Measurements from ENCODE around the gene SARNP. TPM values are rescaled to one million over a fixed set of nuclear protein-coding genes. Genes with fewer than 3 reads are reported as not detected.

Gene SARNP
- total and polyA plus RNA-seq, 4 donors, result 19.1 to 34.2 (median 25.6) TPM

DNA sequence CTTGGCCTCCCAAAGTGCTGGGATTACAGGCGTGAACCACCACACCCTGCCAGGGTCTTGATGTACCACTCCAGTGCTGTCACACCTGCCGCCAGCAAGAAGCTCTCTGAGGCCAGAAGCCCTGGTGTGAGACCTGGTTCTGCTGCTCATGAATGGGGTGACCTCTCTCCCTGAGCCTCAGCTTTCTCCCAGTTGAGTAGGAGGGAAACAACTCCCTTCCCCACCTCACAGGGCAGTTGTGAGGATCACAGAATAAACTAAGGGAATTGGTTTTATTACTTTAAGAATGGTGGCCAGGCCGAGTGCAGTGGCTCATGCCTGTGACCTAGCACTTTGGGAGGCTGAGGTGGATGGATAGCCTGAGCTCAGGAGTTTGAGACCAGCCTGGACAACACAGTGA, 82.9 kb downstream of the SARNP start:
- H3K27ac ChIP-seq (ENCODE audit: low read depth in 1 of 2, low read length in 2 of 2), result no peak overlapping the region
- H3K9ac ChIP-seq (ENCODE audit: low read depth in 1 of 2, low read length in 2 of 2), result no peak overlapping the region
- H3K4me1 ChIP-seq (ENCODE audit: control insufficient read depth in 4 of 4, insufficient read depth in 4 of 4, low read length in 3 of 4), result peaks cover 2 to 22% (median 13%) of the 10 kb centered on the region in 4 donors
- TF ChIP-seq SP1 (IDR thresholded peaks at IDR 0.05) (no peak), CTCF (IDR thresholded peaks at IDR 0.05; ENCODE audit: low read depth, low read length, missing input control) (no peak), YY1 (IDR thresholded peaks at IDR 0.05) (no peak), TAF1 (conservative IDR thresholded peaks at IDR 0.05) (no peak), HNF4A (conservative IDR thresholded peaks at IDR 0.05) (no peak), FOXA1 (IDR thresholded peaks at IDR 0.05) (no peak), NR2F2 (IDR thresholded peaks at IDR 0.05) (no peak)
- no peaks in the 10 kb centered on the region for H3K9me3 ChIP-seq (ENCODE audit: control insufficient read depth in 4 of 4, low read length in 3 of 4)
- no peak for DNase-seq (ENCODE audit: low spot score)
- no peak overlapping the region for H3K4me3 ChIP-seq (ENCODE audit: low read depth in 1 of 3, low read length in 3 of 3)
- WGBS, result 94% methylated on average over 3 of the region's 3 CpGs
- H3K27me3 ChIP-seq (ENCODE audit: control insufficient read depth in 4 of 4, insufficient read depth in 4 of 4, low read length in 3 of 4), result no peaks in the 10 kb centered on the region
- H3K36me3 ChIP-seq (ENCODE audit: control insufficient read depth in 4 of 4, insufficient read depth in 3 of 4, low read depth in 1 of 4, low read length in 3 of 4), result no peaks in the 10 kb centered on the region

- Histone ChIP-seq H3K27ac (ENCODE audit: low read depth in 1 of 2, low read length in 2 of 2) (no peak overlapping the region), H3K4me1 (ENCODE audit: control insufficient read depth in 4 of 4, insufficient read depth in 4 of 4, low read length in 3 of 4) (peaks cover 2 to 26% (median 14%) of the 10 kb centered on the region in 4 donors), H3K27me3 (ENCODE audit: control insufficient read depth in 4 of 4, insufficient read depth in 4 of 4, low read length in 3 of 4) (no peaks in the 10 kb centered on the region), H3K9me3 (ENCODE audit: control insufficient read depth in 4 of 4, low read length in 3 of 4) (no peaks in the 10 kb centered on the region), H3K4me3 (ENCODE audit: low read depth in 1 of 3, low read length in 3 of 3) (no peak overlapping the region), H3K36me3 (ENCODE audit: control insufficient read depth in 4 of 4, insufficient read depth in 3 of 4, low read depth in 1 of 4, low read length in 3 of 4) (no peaks in the 10 kb centered on the region), H3K9ac (ENCODE audit: low read depth in 1 of 2, low read length in 2 of 2) (no peak overlapping the region)
- no peak for TF ChIP-seq FOXA2 (IDR thresholded peaks at IDR 0.05)
- TF ChIP-seq JUND (IDR thresholded peaks at IDR 0.05), result no peak
- TF ChIP-seq NR2F2 (IDR thresholded peaks at IDR 0.05), result no peak
- TF ChIP-seq, protein P1, sequence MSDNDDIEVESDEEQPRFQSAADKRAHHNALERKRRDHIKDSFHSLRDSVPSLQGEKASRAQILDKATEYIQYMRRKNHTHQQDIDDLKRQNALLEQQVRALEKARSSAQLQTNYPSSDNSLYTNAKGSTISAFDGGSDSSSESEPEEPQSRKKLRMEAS (IDR thresholded peaks at IDR 0.05), result no peak
- TF ChIP-seq, protein P2, sequence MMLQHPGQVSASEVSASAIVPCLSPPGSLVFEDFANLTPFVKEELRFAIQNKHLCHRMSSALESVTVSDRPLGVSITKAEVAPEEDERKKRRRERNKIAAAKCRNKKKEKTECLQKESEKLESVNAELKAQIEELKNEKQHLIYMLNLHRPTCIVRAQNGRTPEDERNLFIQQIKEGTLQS (IDR thresholded peaks at IDR 0.05), result no peak
- TF ChIP-seq CTCF (IDR thresholded peaks at IDR 0.05; ENCODE audit: low read depth, low read length, missing input control), result no peak
- TF ChIP-seq HNF4G (IDR thresholded peaks at IDR 0.05), result no peak
- TF ChIP-seq TAF1 (conservative IDR thresholded peaks at IDR 0.05), result no peak
- no peak for TF ChIP-seq RXRA (IDR thresholded peaks at IDR 0.05)
- no peak for TF ChIP-seq YY1 (IDR thresholded peaks at IDR 0.05)
- no peak for TF ChIP-seq GABPA (IDR thresholded peaks at IDR 0.05 in 1 of 2, conservative IDR thresholded peaks at IDR 0.05 in 1 of 2)
- no peak for TF ChIP-seq ZBTB33 (IDR thresholded peaks at IDR 0.05)
- TF ChIP-seq FOXA1 (IDR thresholded peaks at IDR 0.05), result no peak
- TF ChIP-seq SP1 (IDR thresholded peaks at IDR 0.05), result no peak
- DNase-seq (ENCODE audit: low spot score), result no peak
- WGBS, result 80% methylated on average over 2 of the region's 2 CpGs
These were observed 83.7 kb downstream of the SARNP start for GRCh38 chr12:55733858-55734257.
